Measurements from ENCODE around the gene ANKRD34C.

DNA sequence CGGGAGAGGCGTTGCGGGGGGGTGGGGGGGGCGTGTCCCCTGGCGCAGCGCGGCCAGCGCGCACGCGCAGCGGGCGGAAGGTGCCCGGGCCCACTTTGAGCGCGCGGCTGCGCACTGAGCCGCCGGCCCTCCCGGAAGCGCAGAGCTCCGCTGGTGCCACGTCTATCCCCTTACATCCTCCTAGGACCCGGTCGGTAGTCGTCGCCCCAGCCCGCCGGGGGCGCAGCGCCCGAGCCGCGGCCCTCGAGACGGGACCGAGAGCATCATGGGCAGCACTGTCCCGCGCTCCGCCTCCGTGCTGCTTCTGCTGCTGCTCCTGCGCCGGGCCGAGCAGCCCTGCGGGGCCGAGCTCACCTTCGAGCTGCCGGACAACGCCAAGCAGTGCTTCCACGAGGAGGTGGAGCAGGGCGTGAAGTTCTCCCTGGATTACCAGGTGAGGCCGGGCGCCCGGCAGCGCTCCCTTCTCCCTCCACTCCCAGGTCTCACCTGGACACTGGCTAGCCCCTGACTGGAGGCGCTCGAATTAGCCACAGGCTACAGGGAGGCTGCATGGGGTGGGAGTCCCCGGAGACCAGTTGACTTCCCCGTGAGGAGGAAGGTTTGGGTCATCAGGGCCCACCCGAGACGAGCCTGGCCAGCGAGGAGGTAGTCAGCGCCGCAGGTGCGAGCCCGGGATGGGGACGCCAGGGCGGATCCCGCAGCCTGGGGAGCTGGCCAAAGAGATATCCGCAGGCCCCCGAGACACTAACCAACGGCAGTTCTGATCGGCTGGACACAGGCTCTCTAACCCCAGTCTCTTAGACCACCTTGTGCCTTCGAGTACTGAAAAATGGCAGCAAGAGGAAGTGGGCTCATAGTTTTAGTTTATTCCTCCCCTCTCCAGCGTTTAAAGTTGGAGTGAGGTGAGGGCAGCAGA, 28.7 kb downstream of the ANKRD34C start, which contains the start of gene TMED3:
- TF ChIP-seq, protein P1, sequence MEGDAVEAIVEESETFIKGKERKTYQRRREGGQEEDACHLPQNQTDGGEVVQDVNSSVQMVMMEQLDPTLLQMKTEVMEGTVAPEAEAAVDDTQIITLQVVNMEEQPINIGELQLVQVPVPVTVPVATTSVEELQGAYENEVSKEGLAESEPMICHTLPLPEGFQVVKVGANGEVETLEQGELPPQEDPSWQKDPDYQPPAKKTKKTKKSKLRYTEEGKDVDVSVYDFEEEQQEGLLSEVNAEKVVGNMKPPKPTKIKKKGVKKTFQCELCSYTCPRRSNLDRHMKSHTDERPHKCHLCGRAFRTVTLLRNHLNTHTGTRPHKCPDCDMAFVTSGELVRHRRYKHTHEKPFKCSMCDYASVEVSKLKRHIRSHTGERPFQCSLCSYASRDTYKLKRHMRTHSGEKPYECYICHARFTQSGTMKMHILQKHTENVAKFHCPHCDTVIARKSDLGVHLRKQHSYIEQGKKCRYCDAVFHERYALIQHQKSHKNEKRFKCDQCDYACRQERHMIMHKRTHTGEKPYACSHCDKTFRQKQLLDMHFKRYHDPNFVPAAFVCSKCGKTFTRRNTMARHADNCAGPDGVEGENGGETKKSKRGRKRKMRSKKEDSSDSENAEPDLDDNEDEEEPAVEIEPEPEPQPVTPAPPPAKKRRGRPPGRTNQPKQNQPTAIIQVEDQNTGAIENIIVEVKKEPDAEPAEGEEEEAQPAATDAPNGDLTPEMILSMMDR (IDR thresholded peaks at IDR 0.05; ENCODE audit: insufficient read depth, low read length): no peak
- TF ChIP-seq, protein P2, sequence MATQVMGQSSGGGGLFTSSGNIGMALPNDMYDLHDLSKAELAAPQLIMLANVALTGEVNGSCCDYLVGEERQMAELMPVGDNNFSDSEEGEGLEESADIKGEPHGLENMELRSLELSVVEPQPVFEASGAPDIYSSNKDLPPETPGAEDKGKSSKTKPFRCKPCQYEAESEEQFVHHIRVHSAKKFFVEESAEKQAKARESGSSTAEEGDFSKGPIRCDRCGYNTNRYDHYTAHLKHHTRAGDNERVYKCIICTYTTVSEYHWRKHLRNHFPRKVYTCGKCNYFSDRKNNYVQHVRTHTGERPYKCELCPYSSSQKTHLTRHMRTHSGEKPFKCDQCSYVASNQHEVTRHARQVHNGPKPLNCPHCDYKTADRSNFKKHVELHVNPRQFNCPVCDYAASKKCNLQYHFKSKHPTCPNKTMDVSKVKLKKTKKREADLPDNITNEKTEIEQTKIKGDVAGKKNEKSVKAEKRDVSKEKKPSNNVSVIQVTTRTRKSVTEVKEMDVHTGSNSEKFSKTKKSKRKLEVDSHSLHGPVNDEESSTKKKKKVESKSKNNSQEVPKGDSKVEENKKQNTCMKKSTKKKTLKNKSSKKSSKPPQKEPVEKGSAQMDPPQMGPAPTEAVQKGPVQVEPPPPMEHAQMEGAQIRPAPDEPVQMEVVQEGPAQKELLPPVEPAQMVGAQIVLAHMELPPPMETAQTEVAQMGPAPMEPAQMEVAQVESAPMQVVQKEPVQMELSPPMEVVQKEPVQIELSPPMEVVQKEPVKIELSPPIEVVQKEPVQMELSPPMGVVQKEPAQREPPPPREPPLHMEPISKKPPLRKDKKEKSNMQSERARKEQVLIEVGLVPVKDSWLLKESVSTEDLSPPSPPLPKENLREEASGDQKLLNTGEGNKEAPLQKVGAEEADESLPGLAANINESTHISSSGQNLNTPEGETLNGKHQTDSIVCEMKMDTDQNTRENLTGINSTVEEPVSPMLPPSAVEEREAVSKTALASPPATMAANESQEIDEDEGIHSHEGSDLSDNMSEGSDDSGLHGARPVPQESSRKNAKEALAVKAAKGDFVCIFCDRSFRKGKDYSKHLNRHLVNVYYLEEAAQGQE (IDR thresholded peaks at IDR 0.05; ENCODE audit: insufficient replicate concordance, low read depth): no peak
